ENCODE measurements around the gene KLK10.

Gene KLK10

DNA sequence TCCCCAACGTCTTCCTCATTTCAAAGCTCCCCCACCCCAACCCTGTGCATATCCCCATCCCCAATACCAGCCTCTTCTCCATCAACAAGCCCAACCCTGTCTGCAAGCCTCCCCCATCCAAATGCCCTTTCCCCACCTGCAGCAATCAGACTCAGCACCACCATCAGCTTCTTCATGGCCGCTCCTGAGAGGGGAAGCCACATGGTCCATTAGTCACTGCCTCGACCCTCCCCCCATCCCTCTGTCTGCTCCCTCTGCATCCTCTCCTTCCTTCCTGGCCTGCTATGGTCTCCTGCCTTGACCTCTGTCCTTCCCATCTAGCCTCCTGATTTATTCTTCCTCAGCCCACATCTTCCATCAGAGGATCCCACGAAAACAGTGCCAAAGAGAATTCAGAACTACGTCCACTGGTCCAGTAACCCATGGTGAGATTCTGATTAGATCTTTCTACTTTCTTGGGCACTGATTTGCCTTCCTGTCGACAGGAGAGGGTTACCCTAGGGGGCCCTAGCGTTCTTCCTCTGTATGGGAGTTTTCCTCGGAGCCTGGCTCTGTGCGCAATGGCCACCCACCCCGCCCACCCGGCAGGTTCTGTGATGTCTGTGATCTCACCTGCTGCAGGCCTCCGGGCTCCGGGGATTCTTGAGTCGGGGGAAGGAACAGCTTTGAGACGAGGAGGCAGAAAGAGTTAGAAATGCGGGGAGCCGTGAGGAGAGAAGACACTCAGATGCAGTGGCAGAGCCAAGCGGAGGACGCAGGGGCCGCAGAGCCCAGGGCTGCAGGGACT, 51.4 kb downstream of the KLK10 start:
- DNase-seq (ENCODE audit: low read depth) = no peak

DNA sequence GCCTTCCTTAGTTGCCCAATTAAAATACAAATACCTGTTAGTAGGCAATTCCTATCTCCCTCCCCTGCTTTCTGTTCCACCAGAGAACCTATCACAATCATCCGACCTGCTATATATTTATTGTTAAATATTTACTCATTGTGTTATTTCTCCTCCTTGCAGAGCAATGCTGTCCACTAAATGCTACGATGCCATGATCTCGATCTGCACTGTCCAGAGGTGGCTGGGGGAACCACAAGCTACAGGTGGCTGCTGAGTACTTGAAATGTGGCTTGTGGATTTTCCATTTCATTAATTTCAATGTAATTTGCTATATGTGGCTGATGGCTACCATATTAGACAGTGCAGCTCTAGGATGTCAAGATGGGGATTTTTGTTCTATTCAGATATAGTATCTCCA, 55.2 kb downstream of the KLK10 start:
- DNase-seq (ENCODE audit: low read depth) = no peak

DNA sequence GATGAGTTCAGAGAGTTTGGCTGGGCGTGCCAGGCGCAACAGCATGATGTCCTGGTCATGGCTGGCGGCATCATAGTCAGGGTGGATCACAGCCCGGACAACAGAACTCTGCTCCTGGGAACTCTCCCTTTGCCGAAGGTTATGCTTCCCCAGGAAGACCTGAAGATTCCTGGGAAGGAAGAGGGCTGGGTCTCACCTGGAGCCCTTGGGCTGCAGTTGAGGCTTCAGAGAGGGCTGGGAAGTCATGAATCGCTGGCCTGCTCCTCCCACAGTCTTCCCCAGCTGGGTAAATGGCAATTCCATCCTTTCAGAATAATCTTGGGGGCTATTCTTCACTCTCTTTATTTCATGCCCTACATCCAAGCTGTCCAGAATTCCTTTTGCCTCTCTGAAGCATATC, 56.1 kb downstream of the KLK10 start:
- DNase-seq (ENCODE audit: low read depth) = no peak

Measured in stimulated activated CD8-positive, alpha-beta memory T cell treated with anti-CD3 and anti-CD28 coated beads, Interleukin-12 subunit alpha, Interleukin-12 subunit beta, amount 100 ng/mL, for 1 hour (primary cell).